OCI-LY7 (cell line): ENCODE data around the gene CDH6.

Source experiments
- CTCF ChIP-seq: fragments of 200-600 bp; sonication (generic); conservative IDR thresholded peaks from 2 replicates; pipeline ENCODE4 v1.5.1; 2014; ENCODE audit warnings: mild to moderate bottlenecking, antibody characterized with exemption, low read length, moderate library complexity, mixed read lengths
- EZH2phosphoT487 ChIP-seq: fragments of 200-600 bp; sonication (generic); IDR thresholded peaks from 2 replicates; pipeline ENCODE4 v1.6.1; 2018; ENCODE audit warnings: low read depth, borderline replicate concordance, mild to moderate bottlenecking, mixed run types, antibody characterized with exemption, low read length, moderate library complexity, mixed read lengths

- TF ChIP-seq CTCF: no peak
- TF ChIP-seq EZH2phosphoT487: no peak
Measured at GRCh38 chr5:31350395-31350794, 156.9 kb downstream of the CDH6 start.
